Gastroesophageal sphincter (tissue), 4 donors: ENCODE results near the gene TSPAN6. TPM values are rescaled to one million over a fixed set of nuclear protein-coding genes. Genes with fewer than 3 reads are reported as not detected.

Experiments
- ATAC-seq: fragments of 150-250 bp; one replicate; pipeline ENCODE4 v1.9.1; 2016; ENCODE audit warnings: mild to moderate bottlenecking, moderate library complexity
- H3K27ac ChIP-seq, 4 donors: fragments of 200-600 bp; sonication (generic) in 3 of 4; 1 replicate in 3 of 4; 2 replicates in 1 of 4; pipeline ENCODE4 v1.5.1; 2016 to 2019
- H3K27me3 ChIP-seq: fragments of 200-600 bp; sonication (generic); one replicate; pipeline ENCODE4 v1.5.1; 2019
- H3K36me3 ChIP-seq, 2 donors: fragments of 200-600 bp; sonication (generic); one replicate each; pipeline ENCODE4 v1.5.1; 2019; ENCODE audit warnings: control low read depth in 1 of 2
- H3K4me1 ChIP-seq, 3 donors: fragments of 200-600 bp; sonication (generic); 1 replicate in 2 of 3; 2 replicates in 1 of 3; pipeline ENCODE4 v1.5.1; 2016 to 2019; ENCODE audit warnings: control low read depth in 2 of 3
- H3K4me3 ChIP-seq, 2 donors: fragments of 200-600 bp; sonication (generic); one replicate each; pipeline ENCODE4 v1.5.1; 2019; ENCODE audit warnings: mild to moderate bottlenecking in 1 of 2, moderate library complexity in 1 of 2
- H3K9me3 ChIP-seq, 3 donors: fragments of 200-600 bp; sonication (generic); one replicate each; pipeline ENCODE4 v1.5.1; 2017 to 2019; ENCODE audit warnings: control low read depth in 2 of 3
- EP300 ChIP-seq: sonication (generic); formaldehyde crosslinking; IDR thresholded peaks from one replicate; pipeline ENCODE4 v1.6.1; 2017; ENCODE audit warnings: antibody characterized with exemption, mild to moderate bottlenecking
- POLR2A ChIP-seq, 2 donors: fragments of 450-650 bp; IDR thresholded peaks; one replicate each; pipeline ENCODE4 v1.6.1; 2017; ENCODE audit warnings: antibody characterized with exemption in 2 of 2, mild to moderate bottlenecking in 2 of 2, moderate library complexity in 1 of 2
- POLR2AphosphoS5 ChIP-seq: sonication (generic); formaldehyde crosslinking; IDR thresholded peaks from one replicate; pipeline ENCODE4 v1.6.1; 2017; ENCODE audit warnings: antibody characterized with exemption
- WGBS, 2 donors: methylation state at CpG; one replicate each; pipeline ENCODE4 v1.1.5; 2018; ENCODE audit warnings: low coverage in 1 of 2; 5-methylcytosine and 5-hydroxymethylcytosine counted together
- total RNA-seq, 4 donors: library from RNA; depleted of rRNA; stranded (reverse); fragments of >200 nt; gene quantifications; one replicate each; pipeline ENCODE4 v1.1.0, GENCODE V29; 2016
- TF ChIP-seq, protein P1 (sequence below), 4 experiments: fragments of 200-600 bp in 2 of 4; fragments of 450-650 bp in 2 of 4; sonication (generic) in 1 of 4; IDR thresholded peaks; one replicate each; pipeline ENCODE4 v1.5.1; 2017 to 2019; ENCODE audit warnings: antibody characterized with exemption in 4 of 4, mild to moderate bottlenecking in 2 of 4, moderate library complexity in 2 of 4

The TSPAN6 gene
- total RNA-seq, 4 donors from 2014 or later, result 6.4 to 16.2 (median 8.5) TPM

GRCh38 chrX:100635040-100635439 is 1.6 kb downstream of the TSPAN6 start:
- no peak for ATAC-seq
- H3K36me3 ChIP-seq, result peaks cover 0 to 27% of the 10 kb centered on the region in 2 donors
- H3K9me3 ChIP-seq, result no peaks in the 10 kb centered on the region
- H3K27me3 ChIP-seq, result no peaks in the 10 kb centered on the region
- no peak overlapping the region for H3K27ac ChIP-seq
- H3K4me1 ChIP-seq, result peaks cover 0 to 17% (median 0%) of the 10 kb centered on the region in 3 donors
- TF ChIP-seq POLR2AphosphoS5 (no peak), POLR2A (IDR thresholded peaks at IDR 0.05) (no peak), EP300 (no peak)
- TF ChIP-seq, protein P1, sequence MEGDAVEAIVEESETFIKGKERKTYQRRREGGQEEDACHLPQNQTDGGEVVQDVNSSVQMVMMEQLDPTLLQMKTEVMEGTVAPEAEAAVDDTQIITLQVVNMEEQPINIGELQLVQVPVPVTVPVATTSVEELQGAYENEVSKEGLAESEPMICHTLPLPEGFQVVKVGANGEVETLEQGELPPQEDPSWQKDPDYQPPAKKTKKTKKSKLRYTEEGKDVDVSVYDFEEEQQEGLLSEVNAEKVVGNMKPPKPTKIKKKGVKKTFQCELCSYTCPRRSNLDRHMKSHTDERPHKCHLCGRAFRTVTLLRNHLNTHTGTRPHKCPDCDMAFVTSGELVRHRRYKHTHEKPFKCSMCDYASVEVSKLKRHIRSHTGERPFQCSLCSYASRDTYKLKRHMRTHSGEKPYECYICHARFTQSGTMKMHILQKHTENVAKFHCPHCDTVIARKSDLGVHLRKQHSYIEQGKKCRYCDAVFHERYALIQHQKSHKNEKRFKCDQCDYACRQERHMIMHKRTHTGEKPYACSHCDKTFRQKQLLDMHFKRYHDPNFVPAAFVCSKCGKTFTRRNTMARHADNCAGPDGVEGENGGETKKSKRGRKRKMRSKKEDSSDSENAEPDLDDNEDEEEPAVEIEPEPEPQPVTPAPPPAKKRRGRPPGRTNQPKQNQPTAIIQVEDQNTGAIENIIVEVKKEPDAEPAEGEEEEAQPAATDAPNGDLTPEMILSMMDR (IDR thresholded peaks at IDR 0.05), result no peak
- 59% methylated on average over 5 of the region's 5 CpGs; no CpG with 5 or more reads in 1 of the 2 donors for WGBS, 2 donors
- no peak overlapping the region for H3K4me3 ChIP-seq

DNA sequence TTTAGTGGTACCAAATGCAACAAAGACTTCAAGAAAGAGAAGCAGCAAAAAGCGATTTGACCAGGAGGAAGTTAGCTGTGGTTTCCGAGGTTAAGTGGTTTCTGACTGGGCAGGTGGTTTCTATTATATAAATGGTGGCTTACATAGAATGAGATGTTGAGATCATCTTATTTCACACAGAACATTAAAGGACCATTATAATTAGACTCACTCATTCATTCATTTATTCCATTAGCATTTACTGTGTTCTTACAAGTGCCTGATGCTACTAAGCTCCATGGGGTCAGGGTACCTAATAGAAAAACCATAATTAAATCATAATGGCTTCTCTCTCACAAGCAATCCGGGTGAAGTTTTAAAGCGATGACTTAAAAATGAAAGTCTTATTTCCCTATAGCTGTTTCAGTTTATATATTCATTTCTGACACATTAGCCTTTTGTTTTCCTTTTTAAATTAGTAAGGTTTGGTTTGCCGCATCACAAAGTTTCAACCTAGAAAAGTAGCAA is 10.6 kb downstream of the TSPAN6 start:
- H3K9me3 ChIP-seq, result no peaks in the 10 kb centered on the region
- WGBS, 2 donors, result 60 to 69% methylated on average over 4 to 5 of the region's 5 CpGs

GRCh38 chrX:100623001-100623400 is 13.6 kb downstream of the TSPAN6 start:
- Histone ChIP-seq H3K36me3 (no peaks in the 10 kb centered on the region), H3K27ac (no peak overlapping the region), H3K27me3 (no peaks in the 10 kb centered on the region), H3K4me3 (no peak overlapping the region), H3K4me1 (no peaks in the 10 kb centered on the region), H3K9me3 (no peaks in the 10 kb centered on the region)
- no peak for ATAC-seq
- WGBS, 2 donors, result 68% methylated on average over 2 of the region's 4 CpGs; no CpG with 5 or more reads in 1 of the 2 donors
- no peak for TF ChIP-seq POLR2A (IDR thresholded peaks at IDR 0.05)
- TF ChIP-seq, protein P1 (IDR thresholded peaks at IDR 0.05), result no peak

More for the DNA sequence above, 10.6 kb downstream of the TSPAN6 start:
- Histone ChIP-seq H3K27me3 (no peaks in the 10 kb centered on the region), H3K36me3 (no peaks in the 10 kb centered on the region), H3K27ac (no peak overlapping the region), H3K4me3 (no peak overlapping the region), H3K4me1 (no peaks in the 10 kb centered on the region)
- TF ChIP-seq POLR2A (IDR thresholded peaks at IDR 0.05), result no peak
- no peak for TF ChIP-seq POLR2AphosphoS5
- TF ChIP-seq, protein P1 (IDR thresholded peaks at IDR 0.05), result no peak
- no peak for TF ChIP-seq EP300
- no peak for ATAC-seq

DNA sequence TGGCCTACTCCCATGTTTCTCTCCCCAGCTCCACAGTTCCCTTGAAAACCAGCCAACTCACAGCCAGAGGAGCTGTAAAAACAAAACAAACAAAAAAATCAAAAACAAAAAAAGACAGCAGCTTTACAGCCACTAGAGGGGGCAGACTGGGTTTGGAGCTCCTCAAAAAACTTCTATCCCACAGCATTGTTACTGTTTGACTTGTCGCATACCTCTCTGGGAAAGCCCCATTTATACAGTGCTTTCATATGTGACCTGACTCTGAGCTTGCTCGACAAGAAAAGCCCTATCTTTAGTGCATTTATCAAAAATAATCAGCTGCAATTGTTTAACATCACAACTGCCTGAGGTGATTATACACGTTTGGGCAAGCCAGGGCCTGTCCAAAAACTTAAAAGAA is 21.6 kb downstream of the TSPAN6 start:
- WGBS, 2 donors, result 19 to 40% methylated on average over 1 to 2 of the region's 3 CpGs
- Histone ChIP-seq H3K4me3 (no peak overlapping the region), H3K27me3 (no peaks in the 10 kb centered on the region), H3K9me3 (no peaks in the 10 kb centered on the region), H3K4me1 (no peaks in the 10 kb centered on the region), H3K27ac (no peak overlapping the region), H3K36me3 (no peaks in the 10 kb centered on the region)
- no peak for TF ChIP-seq POLR2A (IDR thresholded peaks at IDR 0.05)
- TF ChIP-seq, protein P1 (IDR thresholded peaks at IDR 0.05), result peak in 2 of 4 experiments; percentile 8 to 36
- ATAC-seq, result no peak

GRCh38 chrX:100611951-100612350 is 24.7 kb downstream of the TSPAN6 start:
- Histone ChIP-seq H3K9me3 (no peaks in the 10 kb centered on the region), H3K27ac (no peak overlapping the region), H3K4me1 (no peaks in the 10 kb centered on the region), H3K27me3 (no peaks in the 10 kb centered on the region), H3K4me3 (no peak overlapping the region), H3K36me3 (no peaks in the 10 kb centered on the region)
- TF ChIP-seq, protein P1 (IDR thresholded peaks at IDR 0.05), result no peak
- TF ChIP-seq POLR2A (IDR thresholded peaks at IDR 0.05), result no peak
- TF ChIP-seq EP300, result no peak
- 82 to 88% methylated on average over 3 to 4 of the region's 5 CpGs for WGBS, 2 donors
- ATAC-seq, result no peak
